ENCODE measurements around the gene FRYL.

GRCh38 chr4:48639807-48640206 lies 140.3 kb downstream of the FRYL start:
- TF ChIP-seq CTCF (IDR thresholded peaks at IDR 0.05; ENCODE audit: control extremely low read depth in 1 of 3, insufficient read depth in 1 of 3, low read depth in 1 of 3, low read length in 3 of 3) (no peak), POLR2A (IDR thresholded peaks at IDR 0.05; ENCODE audit: control extremely low read depth in 1 of 2, low read depth in 2 of 2, low read length in 2 of 2) (no peak), ATF2 (IDR thresholded peaks at IDR 0.05; ENCODE audit: low read length) (no peak)

All from H1 (cell line).